HEK293 (cell line): ENCODE results near the gene PPM1G.

Experiments used
- GLI2 ChIP-seq: fragments of 450-650 bp; formaldehyde crosslinking; IDR thresholded peaks from 2 replicates; pipeline ENCODE4; 2017; ENCODE audit warnings: missing biosample characterization, missing genetic modification characterization, low read depth, borderline replicate concordance
- KLF8 ChIP-seq: fragments of 450-650 bp; formaldehyde crosslinking; IDR thresholded peaks from 2 replicates; pipeline ENCODE4 v1.5.1; 2016; ENCODE audit warnings: missing biosample characterization, missing genetic modification characterization
- OVOL3 ChIP-seq: fragments of 450-650 bp; formaldehyde crosslinking; IDR thresholded peaks from 2 replicates; pipeline ENCODE4 v1.5.1; 2016; ENCODE audit warnings: missing biosample characterization, missing genetic modification characterization
- SCRT2 ChIP-seq: fragments of 450-650 bp; formaldehyde crosslinking; IDR thresholded peaks from 2 replicates; pipeline ENCODE4 v1.5.1; 2016; ENCODE audit warnings: missing biosample characterization, missing genetic modification characterization
- ZFP41 ChIP-seq: fragments of 450-650 bp; formaldehyde crosslinking; IDR thresholded peaks from 2 replicates; pipeline ENCODE4 v1.5.1; 2016; ENCODE audit warnings: missing biosample characterization, missing genetic modification characterization, borderline replicate concordance
- ZNF121 ChIP-seq: fragments of 450-650 bp; formaldehyde crosslinking; IDR thresholded peaks from 2 replicates; pipeline ENCODE4 v1.5.1; 2016; ENCODE audit warnings: missing biosample characterization, missing genetic modification characterization
- ZNF169 ChIP-seq: fragments of 450-650 bp; formaldehyde crosslinking; IDR thresholded peaks from 2 replicates; pipeline ENCODE4 v1.5.1; 2016; ENCODE audit warnings: missing biosample characterization, missing genetic modification characterization
- ZNF202 ChIP-seq: fragments of 450-650 bp; formaldehyde crosslinking; IDR thresholded peaks from 2 replicates; pipeline ENCODE4 v1.5.1; 2016; ENCODE audit warnings: missing biosample characterization, missing genetic modification characterization, borderline replicate concordance
- ZNF239 ChIP-seq: fragments of 450-650 bp; formaldehyde crosslinking; IDR thresholded peaks from 2 replicates; pipeline ENCODE4 v1.5.1; 2016; ENCODE audit warnings: missing biosample characterization, missing genetic modification characterization
- ZNF24 ChIP-seq: fragments of 450-650 bp; formaldehyde crosslinking; IDR thresholded peaks from 2 replicates; pipeline ENCODE4 v1.5.1; 2016; ENCODE audit warnings: missing biosample characterization, missing genetic modification characterization
- ZNF341 ChIP-seq: fragments of 450-650 bp; formaldehyde crosslinking; IDR thresholded peaks from 2 replicates; pipeline ENCODE4; 2016; ENCODE audit warnings: low read depth, missing biosample characterization, missing genetic modification characterization
- ZNF362 ChIP-seq: fragments of 450-650 bp; formaldehyde crosslinking; IDR thresholded peaks from 2 replicates; pipeline ENCODE4 v1.5.1; 2016; ENCODE audit warnings: missing biosample characterization, missing genetic modification characterization
- ZNF558 ChIP-seq: fragments of 450-650 bp; formaldehyde crosslinking; IDR thresholded peaks from 2 replicates; pipeline ENCODE4 v1.5.1; 2016; ENCODE audit warnings: missing biosample characterization, missing genetic modification characterization
- ZNF629 ChIP-seq: fragments of 450-650 bp; formaldehyde crosslinking; IDR thresholded peaks from 2 replicates; pipeline ENCODE4 v1.5.1; 2017; ENCODE audit warnings: missing biosample characterization, missing genetic modification characterization
- ZNF664 ChIP-seq: fragments of 450-650 bp; formaldehyde crosslinking; IDR thresholded peaks from 2 replicates; pipeline ENCODE4 v1.5.1; 2016; ENCODE audit warnings: missing biosample characterization, missing genetic modification characterization
- TF ChIP-seq, protein P1 (sequence below): fragments of 450-650 bp; formaldehyde crosslinking; IDR thresholded peaks from 2 replicates; pipeline ENCODE4 v1.5.1; 2016; ENCODE audit warnings: missing biosample characterization, missing genetic modification characterization
- TF ChIP-seq, protein P2 (sequence below): fragments of 450-650 bp; formaldehyde crosslinking; IDR thresholded peaks from 2 replicates; pipeline ENCODE4 v1.5.1; 2017; ENCODE audit warnings: missing biosample characterization, missing genetic modification characterization
- TF ChIP-seq, protein P3 (sequence below): fragments of 450-650 bp; IDR thresholded peaks from 2 replicates; pipeline ENCODE4 v1.5.1; 2018; ENCODE audit warnings: missing biosample characterization, missing genetic modification characterization
- TF ChIP-seq, protein P4 (sequence below): fragments of 450-650 bp; formaldehyde crosslinking; IDR thresholded peaks from 2 replicates; pipeline ENCODE4 v1.5.1; 2016; ENCODE audit warnings: missing biosample characterization, missing genetic modification characterization, borderline replicate concordance

PPM1G gene

DNA sequence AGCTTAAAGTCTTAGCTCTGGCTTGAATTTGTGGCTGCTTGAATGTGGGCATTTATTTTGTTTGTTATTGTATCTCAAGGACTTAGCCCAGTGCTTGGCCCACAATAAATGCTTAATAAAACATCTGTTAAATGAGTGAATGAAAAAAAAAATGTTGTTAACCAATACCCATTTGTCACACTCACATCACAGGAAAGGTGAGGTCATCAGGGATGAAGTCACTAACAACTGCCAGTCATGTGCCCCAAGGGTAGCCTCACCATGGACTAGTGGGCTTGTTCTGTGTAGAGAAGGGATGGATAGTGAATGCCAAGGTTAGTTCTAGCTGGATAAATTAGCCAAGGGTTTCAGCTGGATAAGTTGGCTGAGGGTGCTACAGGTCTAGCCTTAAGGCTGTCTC is 22.0 kb upstream of the PPM1G start (continued):
- peak; percentile 49; the same call in 1 of the 2 replicates for TF ChIP-seq KLF8 (tag by site-specific recombination)
- no peak for TF ChIP-seq ZNF202 (tag by site-specific recombination)
- peak; percentile 61; the same call in 1 of the 2 replicates for TF ChIP-seq ZNF558 (tag by site-specific recombination)
- peak; percentile 100 for TF ChIP-seq ZNF664 (tag by site-specific recombination)
- no peak for TF ChIP-seq ZFP41 (tag by site-specific recombination)
- no peak for TF ChIP-seq ZNF121
- TF ChIP-seq, protein P1, sequence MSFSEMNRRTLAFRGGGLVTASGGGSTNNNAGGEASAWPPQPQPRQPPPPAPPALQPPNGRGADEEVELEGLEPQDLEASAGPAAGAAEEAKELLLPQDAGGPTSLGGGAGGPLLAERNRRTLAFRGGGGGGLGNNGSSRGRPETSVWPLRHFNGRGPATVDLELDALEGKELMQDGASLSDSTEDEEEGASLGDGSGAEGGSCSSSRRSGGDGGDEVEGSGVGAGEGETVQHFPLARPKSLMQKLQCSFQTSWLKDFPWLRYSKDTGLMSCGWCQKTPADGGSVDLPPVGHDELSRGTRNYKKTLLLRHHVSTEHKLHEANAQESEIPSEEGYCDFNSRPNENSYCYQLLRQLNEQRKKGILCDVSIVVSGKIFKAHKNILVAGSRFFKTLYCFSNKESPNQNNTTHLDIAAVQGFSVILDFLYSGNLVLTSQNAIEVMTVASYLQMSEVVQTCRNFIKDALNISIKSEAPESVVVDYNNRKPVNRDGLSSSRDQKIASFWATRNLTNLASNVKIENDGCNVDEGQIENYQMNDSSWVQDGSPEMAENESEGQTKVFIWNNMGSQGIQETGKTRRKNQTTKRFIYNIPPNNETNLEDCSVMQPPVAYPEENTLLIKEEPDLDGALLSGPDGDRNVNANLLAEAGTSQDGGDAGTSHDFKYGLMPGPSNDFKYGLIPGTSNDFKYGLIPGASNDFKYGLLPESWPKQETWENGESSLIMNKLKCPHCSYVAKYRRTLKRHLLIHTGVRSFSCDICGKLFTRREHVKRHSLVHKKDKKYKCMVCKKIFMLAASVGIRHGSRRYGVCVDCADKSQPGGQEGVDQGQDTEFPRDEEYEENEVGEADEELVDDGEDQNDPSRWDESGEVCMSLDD (tag by site-specific recombination) = no peak
- TF ChIP-seq, protein P2, sequence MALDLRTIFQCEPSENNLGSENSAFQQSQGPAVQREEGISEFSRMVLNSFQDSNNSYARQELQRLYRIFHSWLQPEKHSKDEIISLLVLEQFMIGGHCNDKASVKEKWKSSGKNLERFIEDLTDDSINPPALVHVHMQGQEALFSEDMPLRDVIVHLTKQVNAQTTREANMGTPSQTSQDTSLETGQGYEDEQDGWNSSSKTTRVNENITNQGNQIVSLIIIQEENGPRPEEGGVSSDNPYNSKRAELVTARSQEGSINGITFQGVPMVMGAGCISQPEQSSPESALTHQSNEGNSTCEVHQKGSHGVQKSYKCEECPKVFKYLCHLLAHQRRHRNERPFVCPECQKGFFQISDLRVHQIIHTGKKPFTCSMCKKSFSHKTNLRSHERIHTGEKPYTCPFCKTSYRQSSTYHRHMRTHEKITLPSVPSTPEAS = no peak
- TF ChIP-seq, protein P3, sequence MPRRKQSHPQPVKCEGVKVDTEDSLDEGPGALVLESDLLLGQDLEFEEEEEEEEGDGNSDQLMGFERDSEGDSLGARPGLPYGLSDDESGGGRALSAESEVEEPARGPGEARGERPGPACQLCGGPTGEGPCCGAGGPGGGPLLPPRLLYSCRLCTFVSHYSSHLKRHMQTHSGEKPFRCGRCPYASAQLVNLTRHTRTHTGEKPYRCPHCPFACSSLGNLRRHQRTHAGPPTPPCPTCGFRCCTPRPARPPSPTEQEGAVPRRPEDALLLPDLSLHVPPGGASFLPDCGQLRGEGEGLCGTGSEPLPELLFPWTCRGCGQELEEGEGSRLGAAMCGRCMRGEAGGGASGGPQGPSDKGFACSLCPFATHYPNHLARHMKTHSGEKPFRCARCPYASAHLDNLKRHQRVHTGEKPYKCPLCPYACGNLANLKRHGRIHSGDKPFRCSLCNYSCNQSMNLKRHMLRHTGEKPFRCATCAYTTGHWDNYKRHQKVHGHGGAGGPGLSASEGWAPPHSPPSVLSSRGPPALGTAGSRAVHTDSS = no peak
- no peak for TF ChIP-seq ZNF239 (tag by site-specific recombination)
- no peak for TF ChIP-seq ZNF169
- peak; percentile 98 for TF ChIP-seq ZNF362 (tag by site-specific recombination)
- peak; percentile 63; the same call in 1 of the 2 replicates for TF ChIP-seq ZNF24 (tag by site-specific recombination)
- TF ChIP-seq OVOL3 (tag by site-specific recombination) = no peak
- no peak for TF ChIP-seq ZNF341 (tag by site-specific recombination)
- TF ChIP-seq, protein P4, sequence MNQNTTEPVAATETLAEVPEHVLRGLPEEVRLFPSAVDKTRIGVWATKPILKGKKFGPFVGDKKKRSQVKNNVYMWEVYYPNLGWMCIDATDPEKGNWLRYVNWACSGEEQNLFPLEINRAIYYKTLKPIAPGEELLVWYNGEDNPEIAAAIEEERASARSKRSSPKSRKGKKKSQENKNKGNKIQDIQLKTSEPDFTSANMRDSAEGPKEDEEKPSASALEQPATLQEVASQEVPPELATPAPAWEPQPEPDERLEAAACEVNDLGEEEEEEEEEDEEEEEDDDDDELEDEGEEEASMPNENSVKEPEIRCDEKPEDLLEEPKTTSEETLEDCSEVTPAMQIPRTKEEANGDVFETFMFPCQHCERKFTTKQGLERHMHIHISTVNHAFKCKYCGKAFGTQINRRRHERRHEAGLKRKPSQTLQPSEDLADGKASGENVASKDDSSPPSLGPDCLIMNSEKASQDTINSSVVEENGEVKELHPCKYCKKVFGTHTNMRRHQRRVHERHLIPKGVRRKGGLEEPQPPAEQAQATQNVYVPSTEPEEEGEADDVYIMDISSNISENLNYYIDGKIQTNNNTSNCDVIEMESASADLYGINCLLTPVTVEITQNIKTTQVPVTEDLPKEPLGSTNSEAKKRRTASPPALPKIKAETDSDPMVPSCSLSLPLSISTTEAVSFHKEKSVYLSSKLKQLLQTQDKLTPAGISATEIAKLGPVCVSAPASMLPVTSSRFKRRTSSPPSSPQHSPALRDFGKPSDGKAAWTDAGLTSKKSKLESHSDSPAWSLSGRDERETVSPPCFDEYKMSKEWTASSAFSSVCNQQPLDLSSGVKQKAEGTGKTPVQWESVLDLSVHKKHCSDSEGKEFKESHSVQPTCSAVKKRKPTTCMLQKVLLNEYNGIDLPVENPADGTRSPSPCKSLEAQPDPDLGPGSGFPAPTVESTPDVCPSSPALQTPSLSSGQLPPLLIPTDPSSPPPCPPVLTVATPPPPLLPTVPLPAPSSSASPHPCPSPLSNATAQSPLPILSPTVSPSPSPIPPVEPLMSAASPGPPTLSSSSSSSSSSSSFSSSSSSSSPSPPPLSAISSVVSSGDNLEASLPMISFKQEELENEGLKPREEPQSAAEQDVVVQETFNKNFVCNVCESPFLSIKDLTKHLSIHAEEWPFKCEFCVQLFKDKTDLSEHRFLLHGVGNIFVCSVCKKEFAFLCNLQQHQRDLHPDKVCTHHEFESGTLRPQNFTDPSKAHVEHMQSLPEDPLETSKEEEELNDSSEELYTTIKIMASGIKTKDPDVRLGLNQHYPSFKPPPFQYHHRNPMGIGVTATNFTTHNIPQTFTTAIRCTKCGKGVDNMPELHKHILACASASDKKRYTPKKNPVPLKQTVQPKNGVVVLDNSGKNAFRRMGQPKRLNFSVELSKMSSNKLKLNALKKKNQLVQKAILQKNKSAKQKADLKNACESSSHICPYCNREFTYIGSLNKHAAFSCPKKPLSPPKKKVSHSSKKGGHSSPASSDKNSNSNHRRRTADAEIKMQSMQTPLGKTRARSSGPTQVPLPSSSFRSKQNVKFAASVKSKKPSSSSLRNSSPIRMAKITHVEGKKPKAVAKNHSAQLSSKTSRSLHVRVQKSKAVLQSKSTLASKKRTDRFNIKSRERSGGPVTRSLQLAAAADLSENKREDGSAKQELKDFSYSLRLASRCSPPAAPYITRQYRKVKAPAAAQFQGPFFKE (tag by site-specific recombination) = no peak
- TF ChIP-seq ZNF629 (tag by site-specific recombination) = peak; percentile 93
- no peak for TF ChIP-seq GLI2 (tag by site-specific recombination)
- TF ChIP-seq SCRT2 = peak; percentile 67
